HEK293 (cell line): Measurements from ENCODE around the gene MTMR12.

Source experiments
- BCL11B ChIP-seq: fragments of 450-650 bp; formaldehyde crosslinking; IDR thresholded peaks from 2 replicates; pipeline ENCODE4 v1.5.1; 2016; ENCODE audit warnings: low read depth, missing biosample characterization, missing genetic modification characterization
- TCF7L2 ChIP-seq: IDR thresholded peaks from 2 replicates; pipeline ENCODE4 v1.6.1; 2011; ENCODE audit warnings: low read depth, mild to moderate bottlenecking, inconsistent platforms, low read length, moderate library complexity, borderline replicate concordance
- YY1 ChIP-seq: fragments of 450-650 bp; formaldehyde crosslinking; IDR thresholded peaks from 2 replicates; pipeline ENCODE4 v1.5.1; 2018; ENCODE audit warnings: missing biosample characterization, missing genetic modification characterization
- ZBTB26 ChIP-seq: fragments of 450-650 bp; formaldehyde crosslinking; optimal IDR thresholded peaks from 2 replicates; pipeline ENCODE3; 2016; ENCODE audit warnings: missing biosample characterization, mild to moderate bottlenecking, missing genetic modification characterization
- ZNF146 ChIP-seq: fragments of 450-650 bp; formaldehyde crosslinking; IDR thresholded peaks from 2 replicates; pipeline ENCODE4 v1.5.1; 2016; ENCODE audit warnings: missing biosample characterization, missing genetic modification characterization
- ZNF391 ChIP-seq: fragments of 450-650 bp; formaldehyde crosslinking; IDR thresholded peaks from 2 replicates; pipeline ENCODE4 v1.5.1; 2016; ENCODE audit warnings: low read depth, missing biosample characterization, missing genetic modification characterization, borderline replicate concordance
- ZNF530 ChIP-seq: fragments of 450-650 bp; formaldehyde crosslinking; IDR thresholded peaks from 2 replicates; pipeline ENCODE4 v1.5.1; 2016; ENCODE audit warnings: low read depth, missing biosample characterization, missing genetic modification characterization
- ZNF560 ChIP-seq: fragments of 450-650 bp; formaldehyde crosslinking; IDR thresholded peaks from 2 replicates; pipeline ENCODE4 v1.5.1; 2017; ENCODE audit warnings: missing biosample characterization, missing genetic modification characterization, borderline replicate concordance
- ZNF580 ChIP-seq: fragments of 450-650 bp; formaldehyde crosslinking; IDR thresholded peaks from 2 replicates; pipeline ENCODE4 v1.5.1; 2016; ENCODE audit warnings: missing biosample characterization, missing genetic modification characterization
- TF ChIP-seq, protein P1 (sequence below): fragments of 450-650 bp; formaldehyde crosslinking; IDR thresholded peaks from 2 replicates; pipeline ENCODE4 v1.5.1; 2016; ENCODE audit warnings: missing biosample characterization, missing genetic modification characterization

- TF ChIP-seq ZNF530 (no peak), ZBTB26 (no peak), BCL11B (tag by site-specific recombination) (no peak), ZNF580 (tag by site-specific recombination) (no peak), ZNF146 (tag by site-specific recombination) (no peak), ZNF391 (tag by site-specific recombination) (no peak), YY1 (no peak), TCF7L2 (no peak), ZNF560 (no peak)
- TF ChIP-seq, protein P1, sequence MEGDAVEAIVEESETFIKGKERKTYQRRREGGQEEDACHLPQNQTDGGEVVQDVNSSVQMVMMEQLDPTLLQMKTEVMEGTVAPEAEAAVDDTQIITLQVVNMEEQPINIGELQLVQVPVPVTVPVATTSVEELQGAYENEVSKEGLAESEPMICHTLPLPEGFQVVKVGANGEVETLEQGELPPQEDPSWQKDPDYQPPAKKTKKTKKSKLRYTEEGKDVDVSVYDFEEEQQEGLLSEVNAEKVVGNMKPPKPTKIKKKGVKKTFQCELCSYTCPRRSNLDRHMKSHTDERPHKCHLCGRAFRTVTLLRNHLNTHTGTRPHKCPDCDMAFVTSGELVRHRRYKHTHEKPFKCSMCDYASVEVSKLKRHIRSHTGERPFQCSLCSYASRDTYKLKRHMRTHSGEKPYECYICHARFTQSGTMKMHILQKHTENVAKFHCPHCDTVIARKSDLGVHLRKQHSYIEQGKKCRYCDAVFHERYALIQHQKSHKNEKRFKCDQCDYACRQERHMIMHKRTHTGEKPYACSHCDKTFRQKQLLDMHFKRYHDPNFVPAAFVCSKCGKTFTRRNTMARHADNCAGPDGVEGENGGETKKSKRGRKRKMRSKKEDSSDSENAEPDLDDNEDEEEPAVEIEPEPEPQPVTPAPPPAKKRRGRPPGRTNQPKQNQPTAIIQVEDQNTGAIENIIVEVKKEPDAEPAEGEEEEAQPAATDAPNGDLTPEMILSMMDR (tag by site-specific recombination): no peak
Measured at GRCh38 chr5:32245742-32246141, 67.0 kb downstream of the MTMR12 start.
